ENCODE data around the gene NOS1.
A peak's percentile ranks its signal among the peaks of the same experiment; 100 is the strongest.
"Not testable (repeated sequence)": the region's sequence is repeated elsewhere in the genome, so short reads cannot be mapped to it uniquely, and the experiment has no call there.

NOS1 gene
- total RNA-seq: 0 to 0.31 (median 0.04) reads per million in 18 experiments

GRCh38 chr12:117361347-117361751 lies at the start of gene NOS1:
TSS of gene NOS1 (minus strand) at chr12:117361626. CDS start at chr12:117331069, 30,557 bp downstream.
- DNase-seq: no peak

GRCh38 chr12:117409286-117409685 lies 47.9 kb upstream of the NOS1 start:
- DNase-seq: no peak

GRCh38 chr12:117408161-117408791 lies 46.9 kb upstream of the NOS1 start:
- no peak for DNase-seq

DNA sequence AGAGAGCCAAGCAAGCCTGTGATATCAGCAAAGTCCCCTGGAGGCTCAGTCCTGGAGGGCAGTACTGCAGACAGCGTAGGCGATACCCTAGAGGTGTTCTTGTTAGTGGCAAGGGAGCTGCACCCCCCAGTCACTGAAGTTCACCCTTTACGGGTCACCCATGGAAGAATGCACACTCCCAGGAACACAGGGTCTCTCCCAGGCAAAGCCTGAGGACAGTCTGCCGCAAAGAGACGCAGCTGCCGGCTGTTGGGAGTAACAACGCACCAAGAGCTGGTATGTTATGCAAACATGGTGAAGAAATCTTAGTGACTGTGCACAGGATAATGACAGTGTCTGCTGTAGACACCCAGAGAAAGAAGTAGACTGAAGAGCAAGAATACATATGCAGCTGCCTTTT lies 43.5 kb upstream of the NOS1 start:
- no peak for DNase-seq

DNA sequence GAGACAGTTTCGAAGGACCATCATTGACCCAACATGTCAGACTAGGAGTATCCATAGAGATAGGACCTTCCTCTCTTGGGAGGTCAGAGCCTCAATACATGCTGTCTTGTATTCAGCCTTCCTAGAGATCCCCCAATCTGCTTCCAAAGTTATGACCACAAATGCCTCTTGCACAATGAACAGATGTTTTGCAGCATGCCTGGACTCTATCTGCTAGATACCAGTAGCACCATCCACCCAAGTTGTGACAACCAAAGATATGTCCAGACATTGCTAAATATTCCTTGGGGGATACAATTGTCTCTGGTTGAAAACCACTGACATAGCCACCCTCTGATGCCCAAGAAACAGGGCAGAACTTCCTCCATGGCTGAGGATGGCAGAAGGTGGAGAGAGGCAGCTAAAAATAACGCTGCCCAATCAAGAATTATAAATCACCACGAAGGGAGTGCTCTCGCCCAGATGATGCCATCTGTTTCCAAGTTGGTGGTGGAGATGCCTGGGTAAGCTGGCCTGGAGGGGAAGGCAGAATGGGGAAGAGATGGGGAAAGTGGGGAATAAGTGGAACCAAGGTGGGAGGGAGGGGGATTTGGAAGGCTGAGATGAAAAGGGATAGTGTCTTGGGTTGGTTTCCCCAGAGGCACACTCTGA lies 42.9 kb upstream of the NOS1 start:
- DNase-seq: no peak

- DNase-seq: no peak
These were observed 42.2 kb upstream of the NOS1 start for GRCh38 chr12:117403586-117404139.

DNA sequence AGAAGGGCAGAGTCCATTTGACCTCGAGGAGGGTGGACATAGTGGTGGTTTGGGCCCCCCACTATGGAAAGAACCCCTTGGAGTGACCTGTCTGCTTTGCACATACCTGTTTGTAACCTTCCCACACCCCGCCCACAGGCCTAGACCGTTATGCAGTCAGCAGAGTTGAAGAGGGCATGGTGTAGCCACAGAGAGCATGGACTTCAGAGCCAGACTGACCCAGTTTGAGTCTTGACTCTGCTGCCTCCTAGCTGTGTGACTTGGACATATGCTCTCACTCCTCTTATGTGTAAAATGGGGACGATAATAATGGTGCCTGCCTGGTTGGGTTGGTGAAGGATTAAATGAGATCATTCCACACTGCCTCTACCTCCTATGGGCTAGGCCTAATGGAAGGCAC lies 40.9 kb upstream of the NOS1 start:
- no peak for DNase-seq

DNA sequence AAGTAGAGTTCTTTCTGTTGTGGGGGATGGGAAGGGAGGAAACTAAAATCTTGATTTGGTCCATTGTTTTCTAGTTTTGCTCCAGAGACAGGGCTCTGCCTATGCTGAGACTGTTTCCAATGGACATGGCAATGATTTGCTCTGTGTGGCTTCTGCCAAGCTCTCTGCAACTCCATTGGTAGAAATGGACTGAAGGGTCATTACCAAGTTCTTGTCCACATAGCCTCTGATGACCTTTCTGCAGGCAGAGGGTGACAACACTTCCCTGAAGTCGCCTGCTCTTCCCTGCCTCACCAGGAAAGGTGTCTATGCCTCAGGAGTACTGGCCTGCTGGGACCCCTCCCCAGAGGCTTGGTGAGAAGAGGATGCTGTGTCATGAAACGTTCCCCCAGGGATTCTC lies 39.5 kb upstream of the NOS1 start:
- DNase-seq: no peak

- DNase-seq: not testable (repeated sequence)
These were observed 37.1 kb upstream of the NOS1 start for GRCh38 chr12:117398482-117398881.

DNA sequence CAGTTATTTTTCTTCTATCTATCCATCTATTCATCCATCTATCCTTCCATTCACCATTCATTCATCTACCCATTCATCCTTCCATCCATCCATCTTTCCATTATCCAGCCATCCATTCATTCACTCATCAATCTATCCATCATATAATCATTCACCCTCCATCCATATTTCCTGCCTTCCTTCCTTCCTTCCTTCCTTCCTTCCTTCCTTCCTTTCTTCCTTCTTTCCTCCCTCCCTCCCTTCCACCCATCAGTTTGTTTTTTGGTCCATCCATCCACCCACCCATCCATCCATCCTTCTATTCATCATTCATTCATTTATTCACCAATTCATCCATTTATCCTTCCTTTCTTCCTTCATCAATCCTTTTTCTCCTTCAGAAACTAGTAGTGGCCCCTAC lies 34.3 kb upstream of the NOS1 start:
- no peak for DNase-seq

GRCh38 chr12:117394491-117394890 lies 33.1 kb upstream of the NOS1 start:
- DNase-seq: no peak

- DNase-seq: no peak
These were observed 32.2 kb upstream of the NOS1 start for GRCh38 chr12:117393656-117394055.

- no peak for DNase-seq
These were observed 29.4 kb upstream of the NOS1 start for GRCh38 chr12:117390866-117391265.

- no peak for DNase-seq
These were observed 27.6 kb upstream of the NOS1 start for GRCh38 chr12:117388951-117389446.

DNA sequence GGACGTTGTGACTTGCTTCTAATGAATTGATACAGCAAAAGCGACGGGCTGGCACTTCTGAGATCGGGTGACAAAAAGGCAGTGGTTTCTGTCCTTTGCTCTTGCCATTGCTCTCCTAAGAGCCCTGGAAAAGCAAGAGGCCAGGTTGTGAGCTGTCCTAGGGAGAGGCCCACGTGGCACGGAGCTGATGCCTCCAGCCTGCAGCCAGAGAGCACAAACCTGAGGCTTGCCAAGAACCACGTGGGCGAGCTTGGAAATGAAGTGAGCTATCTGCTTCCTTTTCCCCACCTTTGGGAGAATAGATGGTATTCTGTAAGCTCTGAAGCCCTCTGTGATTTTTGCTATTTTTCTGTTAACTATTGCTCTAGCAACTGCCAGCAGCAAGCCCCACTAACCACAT lies 26.4 kb upstream of the NOS1 start:
- DNase-seq: no peak

DNA sequence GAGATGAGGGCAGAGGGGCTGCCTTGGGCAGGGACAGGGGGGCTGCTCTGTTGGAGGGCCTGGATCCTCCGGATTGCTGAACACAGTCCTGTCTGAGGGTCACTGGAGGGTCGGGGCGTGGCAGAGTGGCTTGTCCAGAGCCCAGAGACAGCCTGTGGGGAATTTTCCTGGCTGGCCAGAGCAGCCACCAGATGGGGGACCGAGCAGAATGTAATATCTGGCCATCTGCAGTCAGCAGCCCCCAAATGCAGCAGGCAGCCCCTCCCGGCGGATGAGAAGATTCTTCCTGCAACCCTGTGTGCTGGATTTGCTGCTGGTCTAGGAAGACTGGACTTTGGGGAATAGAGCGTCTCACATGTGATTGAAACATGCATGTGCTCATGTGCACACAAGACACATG lies 23.3 kb upstream of the NOS1 start:
- no peak for DNase-seq

DNA sequence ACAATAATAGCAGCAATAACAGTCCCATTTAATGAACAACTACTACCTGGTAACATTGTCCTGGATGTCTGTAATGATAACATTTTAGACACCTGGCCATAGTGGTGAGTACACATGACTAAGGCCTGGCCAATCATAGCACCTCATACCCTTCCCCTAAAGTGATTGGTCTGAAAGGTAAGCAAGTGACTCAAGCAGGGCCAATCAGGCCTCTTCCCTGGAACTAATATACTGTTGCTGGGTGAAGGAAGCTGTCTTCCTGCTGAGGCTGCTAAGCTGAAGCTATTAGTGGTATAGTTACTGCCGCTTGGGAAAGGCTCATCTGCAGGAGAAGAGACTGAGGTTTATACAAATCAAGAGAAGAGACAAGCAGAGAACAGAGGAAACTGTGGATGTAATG lies 18.7 kb upstream of the NOS1 start:
- peak in 1 of 2 donors; percentile 2 for DNase-seq

DNA sequence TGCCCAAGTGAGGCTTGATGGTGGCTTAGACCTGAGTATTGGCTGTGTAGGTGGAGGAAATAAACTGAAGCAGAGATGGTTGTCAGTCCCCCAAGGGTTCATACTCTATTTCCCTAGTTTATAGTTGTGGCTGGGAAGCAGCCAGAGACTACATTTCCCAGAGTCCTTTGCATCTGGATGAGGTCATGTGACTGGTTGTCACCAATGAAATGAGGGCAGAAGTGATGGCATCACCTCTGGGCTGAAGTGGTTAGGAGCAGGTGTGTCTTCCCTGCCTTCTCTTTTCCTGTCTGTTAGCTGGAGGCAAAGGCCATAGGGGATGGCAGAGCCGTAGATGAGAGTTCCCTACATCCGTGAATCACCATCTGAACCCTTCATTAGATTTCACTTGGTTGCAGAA lies 16.3 kb upstream of the NOS1 start:
- peak in 1 of 2 donors; percentile 4 for DNase-seq

GRCh38 chr12:117370588-117370987 lies 9.2 kb upstream of the NOS1 start:
- DNase-seq: no peak

GRCh38 chr12:117370000-117370399 lies 8.6 kb upstream of the NOS1 start:
- not testable (repeated sequence) for DNase-seq

GRCh38 chr12:117367006-117367638 lies 5.7 kb upstream of the NOS1 start:
- DNase-seq: peak; percentile 64 to 79

GRCh38 chr12:117365049-117365616 lies 3.7 kb upstream of the NOS1 start:
- DNase-seq: no peak

- DNase-seq: no peak
These were observed 2.6 kb upstream of the NOS1 start for GRCh38 chr12:117363953-117364486.
